Anterior cingulate cortex (tissue), 58 donors: ENCODE data around the gene TMEM30A.

Source experiments
- DNase-seq, 58 donors: peaks; one replicate each; lab custom pipeline; 2025; lab: John Stamatoyannopoulos, UW

Gene TMEM30A

DNA sequence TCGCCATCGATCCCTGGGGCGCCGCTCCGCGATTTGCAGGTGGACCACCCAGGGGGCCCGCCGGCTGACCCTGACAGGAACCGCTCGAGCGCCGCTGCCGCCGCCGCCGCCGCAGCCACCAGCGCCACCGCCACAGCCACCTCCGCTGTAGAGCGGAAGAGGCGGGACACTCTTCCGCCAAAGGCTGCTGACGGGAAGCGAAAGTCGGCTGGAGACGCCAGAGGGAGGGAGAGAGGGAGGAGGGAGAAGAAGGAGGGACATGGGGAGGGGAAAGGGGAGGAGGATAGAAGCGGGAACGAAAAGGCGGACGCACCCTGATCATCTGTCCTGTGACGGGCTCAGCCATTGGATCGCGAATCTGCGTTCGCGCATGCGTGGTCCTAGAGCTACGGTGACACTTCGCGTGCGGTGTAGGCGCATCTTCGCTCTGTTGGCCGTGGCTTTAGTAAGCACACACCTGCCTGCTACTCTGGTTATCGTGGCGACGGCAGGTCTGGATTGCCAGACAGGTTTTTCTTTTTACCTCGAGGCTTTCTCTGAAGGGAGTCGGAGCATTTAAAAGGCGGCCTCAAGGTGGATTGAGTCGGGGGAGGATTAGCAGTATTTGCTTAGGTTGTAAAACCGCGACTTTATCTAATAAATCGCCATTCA, at the start of gene TMEM30A:
TMEM30A (minus strand) TSS at position 161 of the 651 bp plus-strand sequence; CDS start at position 7, 154 bp downstream.
- peak; percentile 59 to 99 (median 96) for DNase-seq

DNA sequence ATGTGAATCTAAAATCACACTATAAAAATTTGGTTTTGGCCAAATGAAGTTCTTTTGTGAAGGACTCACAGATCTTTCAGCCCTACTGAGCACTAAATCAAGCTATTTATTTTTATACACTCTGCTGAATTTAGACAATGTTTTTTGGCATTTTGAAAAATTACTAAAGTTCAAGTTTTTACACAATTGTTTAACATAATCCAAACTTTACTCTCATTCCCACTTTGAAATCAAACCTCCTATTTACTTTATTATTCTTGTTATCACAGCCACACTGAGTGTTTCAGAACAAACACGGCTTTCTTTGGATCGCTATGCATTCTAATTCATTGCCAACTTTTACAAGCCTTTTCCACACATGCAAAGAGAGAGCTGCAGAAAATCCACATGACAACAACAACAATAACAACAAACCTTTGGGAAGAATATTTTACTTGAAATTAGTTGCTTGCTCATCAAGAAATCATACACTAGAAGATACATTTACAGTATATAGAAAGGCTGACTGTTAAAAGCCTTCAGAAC, 49.1 kb upstream of the TMEM30A start:
- no peak for DNase-seq

DNA sequence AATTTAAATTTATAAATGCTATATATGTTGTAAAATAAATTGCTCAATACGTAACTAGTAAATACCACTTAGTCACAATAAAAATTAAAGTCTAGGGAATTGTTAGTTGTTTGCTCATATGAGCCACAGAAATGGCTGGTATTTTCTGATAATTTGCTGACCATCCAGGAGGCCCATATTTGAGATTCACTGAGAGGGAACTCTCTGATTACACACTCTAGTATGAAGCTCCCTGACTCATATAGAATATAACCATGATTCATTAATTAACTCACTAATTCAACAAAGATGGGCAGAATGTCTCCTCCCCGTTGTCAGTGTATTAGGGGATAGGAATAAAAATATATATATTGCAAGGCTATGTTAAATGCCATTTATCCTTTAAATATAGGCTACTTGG, 46.6 kb upstream of the TMEM30A start:
- no peak for DNase-seq

DNA sequence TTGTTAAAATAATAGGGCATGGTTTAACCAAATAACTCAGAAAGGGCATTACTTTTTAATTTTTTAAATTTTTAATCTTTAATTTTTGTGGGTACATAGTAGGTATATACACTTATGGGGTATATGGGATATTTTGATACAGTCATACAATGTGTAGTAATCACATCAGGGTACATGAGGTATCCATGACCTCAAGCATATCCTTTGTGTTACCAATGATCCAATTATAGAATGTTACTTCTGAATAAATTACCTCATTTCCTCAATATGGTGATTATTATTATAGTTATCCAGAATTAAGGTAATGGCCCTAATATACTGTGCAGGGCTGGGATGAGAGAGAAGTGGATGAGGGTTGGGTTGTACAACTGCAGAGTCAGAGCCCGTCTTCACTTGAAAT, 45.1 kb upstream of the TMEM30A start:
- DNase-seq = no peak

DNA sequence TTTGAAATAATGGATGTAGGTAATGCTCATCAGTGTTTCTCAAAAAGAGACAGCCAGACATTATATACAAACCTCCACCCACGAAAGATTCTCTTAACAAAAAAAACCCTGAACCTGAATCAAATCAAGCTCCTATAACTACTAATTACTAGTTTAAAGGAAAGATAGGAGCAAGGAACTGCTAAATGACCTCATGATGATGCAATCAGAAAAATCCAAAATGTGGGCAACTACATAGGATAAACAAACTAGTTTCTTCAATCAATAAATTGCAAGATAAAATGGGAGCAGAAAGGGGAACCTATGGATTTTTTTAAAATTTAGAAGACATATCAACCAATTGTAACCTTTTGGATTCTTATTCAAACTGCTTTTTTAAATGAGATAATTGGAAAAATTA, 43.2 kb upstream of the TMEM30A start:
- DNase-seq = no peak

- DNase-seq = no peak
Observed at GRCh38 chr6:75326557-75327258, 42.1 kb upstream of the TMEM30A start.

GRCh38 chr6:75318900-75319299, 34.3 kb upstream of the TMEM30A start:
- DNase-seq = no peak

DNA sequence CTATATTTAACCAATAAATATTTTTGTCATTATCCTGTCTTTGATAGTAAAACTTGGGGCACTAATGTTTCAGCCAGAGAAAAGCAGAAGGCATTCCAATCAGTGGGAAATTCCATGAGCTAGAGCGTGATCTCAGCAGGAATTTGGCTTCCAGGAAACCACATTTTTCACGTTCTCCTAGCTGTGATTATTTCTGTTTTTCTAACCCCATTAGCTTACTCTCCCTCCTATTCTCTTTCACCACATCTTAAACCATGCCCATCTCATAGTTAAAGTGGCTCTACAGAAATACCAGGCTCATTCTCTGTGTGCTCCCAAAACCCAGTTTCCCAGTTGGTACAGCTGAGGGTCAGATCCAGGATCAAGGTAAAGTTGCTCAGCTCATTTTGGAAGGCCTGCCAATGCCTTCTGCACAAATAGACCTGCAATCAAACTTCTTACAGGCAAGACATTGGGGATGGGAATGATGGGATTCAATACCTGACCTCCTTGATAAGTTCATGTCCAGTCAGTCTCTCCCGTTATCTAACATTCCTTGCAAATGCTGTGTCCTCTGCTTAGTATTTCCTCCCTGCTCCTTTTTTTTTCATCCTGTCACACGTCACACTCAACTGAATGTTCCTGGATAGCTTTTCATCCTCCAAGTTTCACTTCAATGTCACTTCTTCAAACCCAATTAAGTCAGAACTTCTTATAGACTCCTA, 33.1 kb upstream of the TMEM30A start:
- DNase-seq = no peak

DNA sequence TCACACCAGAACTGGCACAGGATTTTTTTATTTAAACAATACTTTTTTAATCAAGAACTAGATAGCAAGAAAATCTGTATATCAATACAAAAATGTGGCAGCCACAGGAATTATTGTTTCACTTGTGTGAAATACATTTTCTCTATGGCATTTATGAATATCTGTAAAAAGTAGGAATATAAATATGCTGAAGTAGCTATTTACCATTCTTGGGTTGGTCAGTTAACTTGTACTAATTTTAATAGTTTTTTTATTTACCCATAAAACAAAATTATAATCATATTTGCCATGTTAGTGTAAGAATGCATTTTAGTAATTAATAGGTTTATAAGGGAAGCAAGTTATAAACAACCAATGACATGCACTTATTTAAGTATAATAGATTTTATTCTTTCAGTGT, 31.4 kb upstream of the TMEM30A start:
- no peak for DNase-seq

GRCh38 chr6:75308250-75308988, 23.8 kb upstream of the TMEM30A start:
- DNase-seq = no peak

GRCh38 chr6:75307364-75308004, 22.9 kb upstream of the TMEM30A start:
- no peak for DNase-seq

DNA sequence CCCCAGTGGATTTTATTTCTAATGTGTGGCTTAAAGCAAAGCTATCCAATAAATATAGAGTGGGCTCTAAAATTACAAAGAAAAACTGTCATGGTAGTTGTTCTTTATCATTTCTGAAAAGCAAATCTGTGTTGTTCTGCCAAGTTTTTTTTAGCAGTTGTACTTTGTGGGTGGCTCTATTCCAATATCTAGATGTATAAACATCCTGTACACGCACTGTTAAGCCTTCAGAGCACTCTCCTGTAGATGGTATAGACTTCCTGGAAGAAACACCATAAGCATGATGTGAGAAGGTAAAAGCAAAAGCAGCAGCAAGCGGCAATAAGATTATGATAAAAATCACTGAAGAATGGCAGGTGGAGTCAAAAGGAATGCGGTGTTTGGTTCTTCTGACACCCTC, 21.5 kb upstream of the TMEM30A start:
- no peak for DNase-seq

DNA sequence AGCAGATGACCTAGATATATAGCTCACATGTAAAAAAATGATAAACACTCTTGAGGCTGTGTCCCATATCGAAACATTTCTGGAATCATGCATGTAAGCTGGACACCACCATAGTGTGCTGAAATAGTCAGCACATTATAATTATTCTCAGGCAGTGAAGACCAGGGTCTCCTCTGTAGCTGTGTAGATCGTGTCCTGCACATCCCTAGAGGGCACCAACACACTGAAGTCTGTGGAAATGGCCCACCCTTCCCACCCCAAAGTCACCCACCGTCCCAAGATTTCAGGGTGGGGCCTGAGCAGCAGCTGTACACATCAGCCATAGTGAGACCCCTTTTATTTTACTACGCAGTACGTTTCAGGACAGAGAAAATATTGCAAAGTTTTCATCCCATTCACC, 21.0 kb upstream of the TMEM30A start:
- no peak for DNase-seq

GRCh38 chr6:75302280-75302679, 17.7 kb upstream of the TMEM30A start:
- DNase-seq = no peak

DNA sequence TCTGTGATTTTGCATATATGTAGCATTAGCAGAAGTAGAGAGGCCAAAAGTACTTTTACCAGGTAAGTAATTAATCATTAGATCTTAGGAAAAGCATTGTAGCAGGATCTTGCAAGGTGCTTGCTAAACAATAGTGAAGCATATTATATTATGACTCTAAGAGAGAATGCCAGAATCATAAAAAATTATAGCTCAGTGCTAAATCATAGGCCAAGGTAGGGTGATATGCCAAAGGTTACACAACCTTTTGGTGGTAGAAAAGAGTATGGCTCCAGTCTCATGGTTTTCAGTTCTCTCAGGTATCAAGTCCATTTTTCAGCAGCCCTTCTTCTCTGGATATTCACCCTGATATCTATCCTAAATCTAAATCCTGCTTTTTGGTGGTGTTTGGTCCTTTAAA, 16.9 kb upstream of the TMEM30A start:
- DNase-seq = no peak

- DNase-seq = no peak
Observed at GRCh38 chr6:75301088-75301487, 16.5 kb upstream of the TMEM30A start.

GRCh38 chr6:75300531-75300855, 15.9 kb upstream of the TMEM30A start:
- DNase-seq = no peak

GRCh38 chr6:75299801-75300530, 15.4 kb upstream of the TMEM30A start:
- no peak for DNase-seq
